ENCODE results near the gene ACTR5.
"Not testable (repeated sequence)": the region's sequence is repeated elsewhere in the genome, so short reads cannot be mapped to it uniquely, and the experiment has no call there.

Gene ACTR5

DNA sequence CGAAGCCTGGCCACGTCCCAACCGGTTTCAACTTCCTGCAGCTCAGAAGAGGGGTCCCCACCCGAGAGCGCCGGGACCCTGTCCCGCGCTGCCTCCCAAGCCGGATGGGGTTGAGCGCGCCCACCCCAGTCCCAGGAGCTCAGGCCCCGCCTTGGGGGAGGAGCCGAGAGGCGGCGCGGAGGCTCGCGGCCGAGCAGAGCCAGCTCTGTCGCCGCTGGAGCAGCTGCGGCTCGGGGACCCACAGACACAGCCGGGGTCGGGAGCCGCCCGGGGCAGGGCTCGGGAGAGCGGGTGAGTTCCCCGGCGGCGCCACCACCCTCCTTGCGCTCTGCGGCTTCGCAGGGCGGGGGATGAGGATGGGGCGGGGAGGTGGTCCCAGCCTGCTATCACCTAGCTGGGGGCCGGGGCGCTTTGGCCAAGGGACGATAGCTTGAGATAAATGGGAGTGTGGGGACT, 57.3 kb downstream of the ACTR5 start, which contains the start of gene PPP1R16B:
TSS of gene PPP1R16B (plus strand) at position 196 of the 456 bp plus-strand sequence. CDS start 30,229 bp downstream, outside the sequence.
- peak; percentile 63 to 70 for DNase-seq (ENCODE audit: low read depth in 2 of 2)

DNA sequence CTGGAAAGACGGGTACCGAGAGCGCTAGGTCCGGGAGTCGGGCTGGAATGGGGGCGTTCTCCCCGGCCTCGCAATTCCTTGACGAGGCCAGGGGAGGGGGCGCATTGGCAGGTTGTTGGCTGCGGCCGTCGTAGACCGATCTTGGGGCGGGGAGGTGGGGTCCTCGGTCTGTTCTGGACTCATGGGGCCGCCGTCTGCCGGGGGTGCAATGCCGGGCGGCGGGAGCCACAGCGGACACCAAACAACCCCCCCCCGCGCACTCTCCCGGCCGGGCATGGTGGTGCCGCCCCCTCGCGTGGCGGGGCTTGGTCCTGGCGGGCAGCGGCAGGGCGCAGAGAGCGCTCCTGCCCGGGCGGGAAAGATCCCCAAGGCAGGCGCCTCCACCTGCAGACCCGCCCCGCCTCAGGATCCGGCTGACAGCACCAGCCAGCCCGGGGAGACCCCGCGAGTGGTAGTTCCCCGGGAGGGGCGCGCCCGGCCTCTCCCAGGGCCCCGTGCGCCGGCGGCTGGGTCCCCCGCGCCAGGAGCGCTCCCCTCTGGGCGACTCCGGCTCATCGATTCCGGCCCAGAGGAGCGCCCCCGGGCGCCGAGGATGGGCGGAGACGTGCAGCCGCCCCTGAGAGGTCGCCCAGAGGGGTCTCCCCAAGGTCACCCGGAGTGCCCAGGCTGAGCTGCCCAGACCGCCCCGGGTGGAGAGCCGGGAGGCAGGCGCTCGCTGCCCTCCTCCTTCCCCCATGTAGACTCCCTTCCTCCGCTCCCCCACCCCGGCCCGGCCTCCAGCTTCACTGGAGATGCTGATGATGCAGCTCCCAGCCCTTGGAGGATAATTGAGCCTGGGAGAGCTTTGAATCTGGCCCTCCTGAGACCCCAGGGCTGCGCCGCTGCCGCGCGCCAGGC, 57.9 kb downstream of the ACTR5 start:
- peak in 1 of 2 donors; percentile 23 for DNase-seq (ENCODE audit: low read depth in 2 of 2)

DNA sequence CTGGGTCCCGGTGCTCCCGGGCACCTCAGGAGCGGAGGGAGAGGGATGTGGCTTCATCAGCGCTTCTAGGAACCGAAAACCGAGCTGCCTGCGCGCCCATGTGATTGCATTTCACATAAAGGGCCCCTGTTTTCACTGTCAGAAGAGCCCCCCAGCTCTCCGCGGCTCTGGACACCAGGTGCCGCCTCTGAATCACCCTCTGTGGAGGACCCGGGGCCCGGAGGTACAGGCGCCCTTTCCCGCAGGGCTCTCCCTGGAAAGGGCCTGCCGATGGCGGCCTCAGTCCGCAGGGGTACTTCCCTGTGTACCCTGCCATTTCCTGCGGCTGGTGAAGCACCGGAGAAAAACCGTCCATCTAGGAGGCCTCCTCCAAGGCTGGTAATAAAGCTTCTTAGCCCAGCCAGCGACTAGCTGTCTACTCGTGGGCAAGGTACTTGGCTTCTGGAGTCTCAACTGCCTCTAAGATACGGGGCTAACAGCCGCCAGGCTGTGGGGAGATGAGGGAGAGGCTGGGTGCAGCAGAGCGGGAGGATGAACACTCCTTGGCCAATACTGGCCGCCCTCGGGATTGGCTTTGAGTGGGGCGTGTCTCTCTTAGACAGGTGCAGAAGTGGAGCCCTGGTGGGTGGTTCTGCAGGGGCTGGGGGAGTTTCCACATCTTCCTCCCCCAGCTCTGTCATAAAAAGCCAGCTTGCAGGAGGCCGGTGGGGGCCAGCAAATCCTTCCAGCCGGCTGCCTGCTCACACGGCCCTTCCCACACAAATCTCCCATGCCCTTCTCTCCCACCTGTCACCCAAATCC, 58.8 kb downstream of the ACTR5 start:
- peak in 1 of 2 donors; percentile 21 for DNase-seq (ENCODE audit: low read depth in 2 of 2)

DNA sequence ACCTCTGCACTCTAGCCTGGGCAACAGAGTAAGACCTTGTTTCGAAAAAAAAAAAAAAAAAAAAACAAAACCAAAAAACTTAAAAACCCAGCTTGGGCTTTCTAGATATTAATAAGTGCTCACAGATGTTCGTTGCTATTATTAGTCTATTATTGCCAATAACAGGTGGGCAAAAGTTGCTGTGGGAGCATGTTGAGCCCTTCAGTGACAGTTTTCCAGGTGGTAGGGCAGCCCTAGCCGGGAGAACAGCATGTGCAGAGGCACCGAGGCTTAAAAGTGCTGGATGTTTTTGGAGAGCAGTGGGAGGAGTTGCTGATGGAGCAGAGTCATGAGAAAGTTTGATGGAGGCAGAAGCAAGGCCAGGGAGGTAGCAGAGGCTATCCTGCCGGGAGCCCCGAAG, 61.7 kb downstream of the ACTR5 start:
- DNase-seq (ENCODE audit: low read depth in 2 of 2) = no peak

DNA sequence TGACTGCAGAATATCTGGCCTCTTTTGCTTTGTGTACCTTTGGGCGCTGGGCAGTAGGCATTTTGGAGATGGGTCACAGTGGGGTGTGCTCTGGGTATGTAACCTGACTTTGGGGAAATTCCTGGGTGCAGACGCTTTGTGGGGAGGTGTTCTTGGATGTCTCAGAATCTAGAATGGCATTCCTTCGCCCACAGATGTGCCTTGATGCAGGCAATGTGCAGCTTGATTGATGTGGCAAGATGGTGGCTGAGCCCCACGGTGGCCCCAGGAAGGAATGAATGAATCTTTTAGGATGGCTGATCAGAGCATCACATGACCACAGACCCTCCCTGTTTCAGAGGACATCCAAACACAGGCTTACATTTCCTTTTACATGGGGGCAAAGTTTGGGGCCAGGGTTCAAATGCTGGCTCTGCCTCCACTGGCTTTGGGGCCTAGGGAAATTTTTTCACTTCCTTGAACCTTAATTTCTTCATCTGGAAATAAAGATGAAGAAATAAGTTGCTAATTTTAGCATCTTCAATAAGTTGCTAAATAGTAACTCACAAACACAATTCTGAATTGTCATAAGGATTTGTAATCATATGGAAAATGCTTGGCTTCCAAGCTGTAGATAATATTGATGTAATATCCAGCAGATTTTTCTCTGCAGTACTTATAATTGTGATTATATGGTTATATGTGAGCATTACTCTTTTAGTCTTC, 62.8 kb downstream of the ACTR5 start:
- no peak for DNase-seq (ENCODE audit: low read depth in 2 of 2)

DNA sequence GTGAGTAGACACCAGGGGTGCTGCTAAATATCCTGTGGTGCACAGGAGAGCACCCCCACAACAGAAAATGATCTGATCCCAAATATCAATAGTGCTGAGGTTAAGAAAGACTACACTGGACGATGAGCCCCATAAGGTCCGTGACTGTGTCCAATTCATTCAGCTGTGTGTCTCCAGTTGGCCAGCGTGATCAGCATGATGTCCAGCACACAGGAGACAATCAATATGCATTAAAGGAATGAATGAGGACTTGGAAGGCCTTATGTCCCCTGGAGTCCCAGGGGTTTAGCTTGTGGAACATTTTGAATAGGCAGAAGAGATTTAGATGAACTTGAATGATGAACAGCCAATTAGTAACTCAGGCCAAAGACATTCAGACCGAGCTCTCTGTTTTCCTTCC, 63.5 kb downstream of the ACTR5 start:
- no peak for DNase-seq (ENCODE audit: low read depth in 2 of 2)

DNA sequence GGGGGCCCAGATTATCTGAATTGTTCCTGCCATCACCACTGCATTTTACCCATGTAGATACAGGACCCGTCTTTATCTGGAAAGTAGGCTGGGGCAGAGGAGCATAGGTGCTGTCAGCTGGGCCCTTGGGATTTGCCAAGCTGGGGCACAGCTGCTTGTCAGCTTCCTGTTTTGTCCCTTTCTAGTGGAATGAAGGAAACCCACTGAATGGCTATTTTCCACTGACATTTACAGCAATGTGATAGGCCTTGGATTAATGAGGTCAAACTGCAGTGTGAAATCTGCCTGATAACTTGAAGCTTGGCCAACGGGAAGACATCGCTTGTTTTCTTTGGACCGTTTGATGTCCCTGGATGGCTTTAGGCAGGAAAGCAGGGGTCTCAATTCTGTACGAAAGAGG, 63.9 kb downstream of the ACTR5 start:
- DNase-seq (ENCODE audit: low read depth in 2 of 2) = no peak

DNA sequence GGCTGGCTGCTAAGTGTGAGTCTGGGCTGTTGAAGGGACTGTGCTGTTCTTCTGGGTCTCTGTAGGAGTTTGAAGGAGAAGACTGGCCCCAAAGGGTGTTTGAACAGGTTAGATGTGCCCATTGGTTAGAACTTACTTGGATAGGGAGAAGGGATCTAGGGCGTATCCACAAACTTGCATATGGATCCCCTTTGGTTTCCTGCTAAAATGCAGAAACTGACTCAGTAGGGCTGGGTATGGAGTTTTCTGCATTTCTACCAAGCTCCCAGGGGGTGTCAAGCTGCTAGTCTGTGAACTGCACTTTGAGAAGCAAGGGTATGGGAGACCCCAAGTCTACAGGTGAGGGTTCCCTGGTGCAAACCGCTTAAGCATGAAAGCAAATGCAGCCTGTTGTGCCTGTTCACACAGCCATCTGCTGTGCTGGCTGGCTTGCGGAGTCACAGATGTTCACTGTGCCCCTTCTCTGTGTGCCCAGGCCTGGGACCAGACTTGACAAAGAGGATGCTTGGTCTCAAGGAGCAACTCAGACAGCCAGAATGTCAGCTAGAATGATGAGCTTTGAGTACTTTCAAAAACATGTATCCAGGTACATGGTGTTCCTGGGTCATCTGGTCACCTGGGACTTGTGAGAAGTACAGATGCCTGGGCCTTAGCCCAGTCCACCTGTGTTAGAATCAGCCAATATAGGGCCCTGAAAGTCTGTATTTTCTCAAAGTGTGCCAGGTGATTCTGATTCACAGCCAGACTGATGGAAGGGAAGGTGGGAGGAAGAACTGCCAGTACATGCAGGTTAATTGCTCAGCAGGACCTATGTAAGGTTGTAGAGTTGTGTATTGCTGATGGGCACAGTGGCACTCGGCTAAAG, 64.7 kb downstream of the ACTR5 start:
- no peak for DNase-seq (ENCODE audit: low read depth in 2 of 2)

DNA sequence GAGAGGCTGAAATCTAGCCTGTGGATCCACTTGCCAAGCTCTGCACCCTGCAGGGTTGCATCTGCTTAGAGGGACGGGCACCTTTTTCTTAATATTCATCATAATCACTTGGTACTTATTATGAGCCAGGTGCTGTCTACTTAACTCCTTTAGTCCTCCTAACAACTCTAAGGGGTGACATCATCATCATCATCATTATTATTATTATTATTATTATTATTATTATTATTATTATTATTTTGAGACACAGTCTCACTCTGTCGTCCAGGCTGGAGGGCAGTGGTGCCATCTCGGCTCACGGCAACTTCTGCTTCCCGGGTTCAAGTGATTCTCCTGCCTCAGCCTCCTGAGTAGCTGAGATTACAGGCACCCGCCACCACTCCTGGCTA, 65.3 kb downstream of the ACTR5 start:
- not testable (repeated sequence) for DNase-seq (ENCODE audit: low read depth in 2 of 2)

DNA sequence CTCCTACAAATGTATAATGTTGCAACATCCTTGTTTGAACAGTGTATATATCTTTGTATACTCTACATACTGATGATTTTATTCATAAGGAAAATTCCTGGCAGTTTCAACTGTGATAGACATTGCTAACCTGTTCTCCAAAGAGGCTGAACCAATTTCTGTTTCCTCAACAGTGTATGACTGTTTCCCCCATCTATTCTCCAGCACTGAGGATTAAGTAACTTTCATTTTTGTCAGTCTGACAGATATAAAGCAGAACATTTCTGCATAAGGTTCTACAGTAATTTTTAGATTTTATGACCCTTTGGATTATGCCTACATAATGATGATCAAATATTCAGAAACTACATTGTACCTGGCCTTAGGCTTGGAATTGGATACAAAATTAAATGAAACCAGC, 67.2 kb downstream of the ACTR5 start:
- DNase-seq (ENCODE audit: low read depth in 2 of 2) = no peak

DNA sequence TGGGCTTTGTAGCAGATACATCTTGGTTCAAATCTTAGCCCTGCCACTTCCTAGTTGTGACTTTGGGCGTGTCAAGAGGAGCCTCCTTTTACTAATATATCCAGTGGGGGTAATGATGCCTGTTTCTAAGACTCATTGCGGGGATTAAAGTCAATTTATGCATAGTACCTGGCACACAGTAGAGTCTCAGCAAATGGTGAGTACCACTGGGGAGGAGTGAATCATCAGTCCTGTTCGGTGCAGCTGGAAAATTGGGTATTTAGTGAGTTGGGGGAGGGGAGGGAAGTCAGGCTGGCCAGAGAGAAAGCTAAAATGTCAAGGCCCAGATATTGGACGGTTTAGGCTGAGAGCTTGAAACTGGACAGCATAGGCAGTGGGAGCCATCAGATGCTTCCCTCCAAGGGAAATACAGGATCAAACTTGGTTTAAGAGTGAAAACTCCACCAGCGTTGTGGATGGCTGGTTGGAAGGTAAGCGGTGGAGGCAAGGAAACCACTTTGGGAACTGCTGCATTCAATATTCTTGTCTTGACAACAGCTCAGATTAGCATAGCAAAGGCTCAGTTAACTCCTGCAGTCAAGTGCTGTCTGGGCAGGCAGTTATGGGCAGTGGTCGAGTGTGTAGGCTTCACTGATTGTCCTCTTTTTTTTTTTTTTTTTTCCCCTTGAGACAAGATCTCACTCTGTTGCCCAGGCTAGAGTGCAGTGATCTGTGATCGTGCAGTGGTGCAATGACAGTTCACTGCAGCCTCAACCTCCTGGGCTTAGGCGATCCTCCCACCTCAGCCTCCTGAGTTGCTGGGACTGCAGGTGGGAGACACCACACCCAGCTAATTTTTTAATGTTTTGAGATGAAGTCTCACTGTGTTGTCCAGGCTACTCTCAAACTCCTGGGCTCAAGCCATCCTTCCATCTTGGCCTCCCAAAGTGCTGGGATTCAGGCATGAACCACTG, 70.1 kb downstream of the ACTR5 start:
- no peak for DNase-seq (ENCODE audit: low read depth in 2 of 2)

All from stimulated activated CD8-positive, alpha-beta memory T cell treated with anti-CD3 and anti-CD28 coated beads, Interleukin-15, amount 100 ng/mL, for 4 hours (primary cell).